ENCODE measurements around the gene EIF2A. TPM values are rescaled to one million over a fixed set of nuclear protein-coding genes. Genes with fewer than 3 reads are reported as not detected.

The EIF2A gene
- polyA plus RNA-seq, 2 of the 4 experiments (the other 2 are of a cell fraction) = 105 to 141 TPM

DNA sequence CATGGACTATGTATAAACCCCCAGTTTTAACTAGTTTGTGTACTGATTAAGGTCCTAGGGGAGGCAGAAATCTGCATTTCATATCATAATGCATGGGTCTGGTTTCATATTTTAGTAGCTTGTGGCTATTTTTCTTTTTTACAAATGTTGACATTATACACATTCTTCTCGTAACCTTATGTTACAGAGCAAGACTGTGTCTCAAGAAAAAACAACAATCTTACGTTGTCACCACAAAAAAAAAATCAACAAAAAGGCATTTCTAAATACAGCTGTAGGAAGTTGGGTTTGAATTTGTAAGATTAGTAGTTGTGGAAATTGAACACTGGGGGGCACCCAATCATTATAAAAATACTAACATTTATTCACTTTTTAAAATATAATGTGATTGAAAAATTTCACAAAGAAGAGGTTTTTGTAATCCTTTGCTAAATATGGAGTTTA lies 18.2 kb upstream of the EIF2A start:
- peak in 1 of 2 experiments; percentile 52; a peak in 2 of 6 replicates for ATAC-seq
- H3K4me1 ChIP-seq = no peaks in the 10 kb centered on the region
- H3K9me3 ChIP-seq = no peaks in the 10 kb centered on the region
- TF ChIP-seq ZSCAN20 (CRISPR knock-in tag; IDR thresholded peaks at IDR 0.05) (no peak), EHMT2 (IDR thresholded peaks at IDR 0.05; ENCODE audit: low read depth) (no peak), BHLHE40 (IDR thresholded peaks at IDR 0.05; ENCODE audit: low read depth, low read length) (no peak), POLR2A (IDR thresholded peaks at IDR 0.05; ENCODE audit: low read length) (no peak), RAD21 (conservative IDR thresholded peaks at IDR 0.05 in 1 of 2, IDR thresholded peaks at IDR 0.05 in 1 of 2) (peak; percentile 54 to 58), GATA3 (IDR thresholded peaks at IDR 0.05; ENCODE audit: borderline replicate concordance) (no peak), SMC3 (IDR thresholded peaks at IDR 0.05) (peak; percentile 13; the same call in 1 of the 3 replicates), HOXB5 (CRISPR knock-in tag; IDR thresholded peaks at IDR 0.05) (no peak), NR3C1 (IDR thresholded peaks at IDR 0.05) (no peak), HDAC2 (IDR thresholded peaks at IDR 0.05) (no peak), NFE2L2 (conservative IDR thresholded peaks at IDR 0.05; ENCODE audit: low read length) (no peak), RFX5 (IDR thresholded peaks at IDR 0.05) (no peak), FOSL2 (IDR thresholded peaks at IDR 0.05) (no peak), FOSL2 (CRISPR knock-in tag; IDR thresholded peaks at IDR 0.05) (no peak), HOXA7 (CRISPR knock-in tag; IDR thresholded peaks at IDR 0.05) (no peak)
- TF ChIP-seq, protein P1, sequence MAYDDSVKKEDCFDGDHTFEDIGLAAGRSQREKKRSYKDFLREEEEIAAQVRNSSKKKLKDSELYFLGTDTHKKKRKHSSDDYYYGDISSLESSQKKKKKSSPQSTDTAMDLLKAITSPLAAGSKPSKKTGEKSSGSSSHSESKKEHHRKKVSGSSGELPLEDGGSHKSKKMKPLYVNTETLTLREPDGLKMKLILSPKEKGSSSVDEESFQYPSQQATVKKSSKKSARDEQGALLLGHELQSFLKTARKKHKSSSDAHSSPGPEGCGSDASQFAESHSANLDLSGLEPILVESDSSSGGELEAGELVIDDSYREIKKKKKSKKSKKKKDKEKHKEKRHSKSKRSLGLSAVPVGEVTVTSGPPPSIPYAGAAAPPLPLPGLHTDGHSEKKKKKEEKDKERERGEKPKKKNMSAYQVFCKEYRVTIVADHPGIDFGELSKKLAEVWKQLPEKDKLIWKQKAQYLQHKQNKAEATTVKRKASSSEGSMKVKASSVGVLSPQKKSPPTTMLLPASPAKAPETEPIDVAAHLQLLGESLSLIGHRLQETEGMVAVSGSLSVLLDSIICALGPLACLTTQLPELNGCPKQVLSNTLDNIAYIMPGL (CRISPR knock-in tag; IDR thresholded peaks at IDR 0.05; ENCODE audit: borderline replicate concordance) = no peak
- TF ChIP-seq, protein P2, sequence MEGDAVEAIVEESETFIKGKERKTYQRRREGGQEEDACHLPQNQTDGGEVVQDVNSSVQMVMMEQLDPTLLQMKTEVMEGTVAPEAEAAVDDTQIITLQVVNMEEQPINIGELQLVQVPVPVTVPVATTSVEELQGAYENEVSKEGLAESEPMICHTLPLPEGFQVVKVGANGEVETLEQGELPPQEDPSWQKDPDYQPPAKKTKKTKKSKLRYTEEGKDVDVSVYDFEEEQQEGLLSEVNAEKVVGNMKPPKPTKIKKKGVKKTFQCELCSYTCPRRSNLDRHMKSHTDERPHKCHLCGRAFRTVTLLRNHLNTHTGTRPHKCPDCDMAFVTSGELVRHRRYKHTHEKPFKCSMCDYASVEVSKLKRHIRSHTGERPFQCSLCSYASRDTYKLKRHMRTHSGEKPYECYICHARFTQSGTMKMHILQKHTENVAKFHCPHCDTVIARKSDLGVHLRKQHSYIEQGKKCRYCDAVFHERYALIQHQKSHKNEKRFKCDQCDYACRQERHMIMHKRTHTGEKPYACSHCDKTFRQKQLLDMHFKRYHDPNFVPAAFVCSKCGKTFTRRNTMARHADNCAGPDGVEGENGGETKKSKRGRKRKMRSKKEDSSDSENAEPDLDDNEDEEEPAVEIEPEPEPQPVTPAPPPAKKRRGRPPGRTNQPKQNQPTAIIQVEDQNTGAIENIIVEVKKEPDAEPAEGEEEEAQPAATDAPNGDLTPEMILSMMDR (IDR thresholded peaks at IDR 0.05) = peak; percentile 45
- TF ChIP-seq, protein P3, sequence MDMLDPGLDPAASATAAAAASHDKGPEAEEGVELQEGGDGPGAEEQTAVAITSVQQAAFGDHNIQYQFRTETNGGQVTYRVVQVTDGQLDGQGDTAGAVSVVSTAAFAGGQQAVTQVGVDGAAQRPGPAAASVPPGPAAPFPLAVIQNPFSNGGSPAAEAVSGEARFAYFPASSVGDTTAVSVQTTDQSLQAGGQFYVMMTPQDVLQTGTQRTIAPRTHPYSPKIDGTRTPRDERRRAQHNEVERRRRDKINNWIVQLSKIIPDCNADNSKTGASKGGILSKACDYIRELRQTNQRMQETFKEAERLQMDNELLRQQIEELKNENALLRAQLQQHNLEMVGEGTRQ (IDR thresholded peaks at IDR 0.05) = no peak
- TF ChIP-seq, protein P4, sequence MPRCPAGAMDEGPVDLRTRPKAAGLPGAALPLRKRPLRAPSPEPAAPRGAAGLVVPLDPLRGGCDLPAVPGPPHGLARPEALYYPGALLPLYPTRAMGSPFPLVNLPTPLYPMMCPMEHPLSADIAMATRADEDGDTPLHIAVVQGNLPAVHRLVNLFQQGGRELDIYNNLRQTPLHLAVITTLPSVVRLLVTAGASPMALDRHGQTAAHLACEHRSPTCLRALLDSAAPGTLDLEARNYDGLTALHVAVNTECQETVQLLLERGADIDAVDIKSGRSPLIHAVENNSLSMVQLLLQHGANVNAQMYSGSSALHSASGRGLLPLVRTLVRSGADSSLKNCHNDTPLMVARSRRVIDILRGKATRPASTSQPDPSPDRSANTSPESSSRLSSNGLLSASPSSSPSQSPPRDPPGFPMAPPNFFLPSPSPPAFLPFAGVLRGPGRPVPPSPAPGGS (IDR thresholded peaks at IDR 0.05) = no peak
- 3% methylated on average over 2 of the region's 2 CpGs for WGBS (ENCODE audit: missing lambda C conversion rate)
- peak in 1 of 2 experiments; percentile 16 for DNase-seq (ENCODE audit: low read depth in 1 of 2, low spot score in 1 of 2)
- no peak overlapping the region for H3K4me3 ChIP-seq
- no peak for FAIRE-seq
- no peak overlapping the region for H3K4me2 ChIP-seq
- H3K27ac ChIP-seq = no peak overlapping the region
- POLR2A ChIA-PET = no interaction called here
- CTCF ChIA-PET = interaction anchor here (1.1 to 2.7 kb wide), 7 partner anchors 9 to 614 kb away, joined by 3 to 14 read pairs (median 3); no protein-coding TSS in a partner anchor

DNA sequence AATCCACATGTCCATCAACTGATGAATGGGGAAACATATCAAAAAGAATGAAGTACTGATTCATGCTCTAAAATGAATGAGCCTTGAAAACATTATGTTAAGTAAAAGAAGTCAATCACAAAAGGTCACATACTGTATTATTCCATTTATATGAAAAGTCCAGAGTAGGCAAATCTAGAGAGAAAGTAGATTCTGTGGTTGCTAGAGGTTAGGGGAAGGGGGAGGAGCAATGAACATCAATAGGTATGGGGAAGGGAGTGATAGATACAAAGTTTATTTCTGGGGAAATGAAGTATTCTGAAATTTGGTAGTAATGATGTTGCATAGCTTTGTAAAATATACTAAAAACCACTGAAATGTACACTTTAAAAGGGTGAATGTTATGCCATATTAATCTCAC lies 14.8 kb upstream of the EIF2A start:
- CTCF ChIA-PET = interaction anchor here (1.2 kb wide), 1 partner anchor 11 kb away, joined by 4 read pairs; no protein-coding TSS in a partner anchor
- TF ChIP-seq, protein P5, sequence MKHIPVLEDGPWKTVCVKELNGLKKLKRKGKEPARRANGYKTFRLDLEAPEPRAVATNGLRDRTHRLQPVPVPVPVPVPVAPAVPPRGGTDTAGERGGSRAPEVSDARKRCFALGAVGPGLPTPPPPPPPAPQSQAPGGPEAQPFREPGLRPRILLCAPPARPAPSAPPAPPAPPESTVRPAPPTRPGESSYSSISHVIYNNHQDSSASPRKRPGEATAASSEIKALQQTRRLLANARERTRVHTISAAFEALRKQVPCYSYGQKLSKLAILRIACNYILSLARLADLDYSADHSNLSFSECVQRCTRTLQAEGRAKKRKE (CRISPR knock-in tag; IDR thresholded peaks at IDR 0.05; ENCODE audit: low read depth) = no peak
- no peak for TF ChIP-seq NPAS2 (CRISPR knock-in tag; IDR thresholded peaks at IDR 0.05; ENCODE audit: borderline replicate concordance)
- no peak overlapping the region for H3K27ac ChIP-seq
- no peaks in the 10 kb centered on the region for H3K9me3 ChIP-seq
- FAIRE-seq (no peak), ATAC-seq (no peak), DNase-seq (ENCODE audit: low read depth in 1 of 2, low spot score in 1 of 2) (no peak)
- POLR2A ChIA-PET = no interaction called here
- H3K4me1 ChIP-seq = no peaks in the 10 kb centered on the region
- H3K4me2 ChIP-seq = no peak overlapping the region
- no peak overlapping the region for H3K4me3 ChIP-seq
